Stimulated activated CD4-positive, alpha-beta T cell treated with anti-CD3 and anti-CD28 coated beads, Interleukin-2, amount 100 ng/mL, for 48 hours (primary cell): ENCODE data around the gene DUXA.

Experiments used
- DNase-seq, 2 donors: peaks; one replicate each; pipeline ENCODE4 v3.0.0-alpha.2; 2020

Gene DUXA

DNA sequence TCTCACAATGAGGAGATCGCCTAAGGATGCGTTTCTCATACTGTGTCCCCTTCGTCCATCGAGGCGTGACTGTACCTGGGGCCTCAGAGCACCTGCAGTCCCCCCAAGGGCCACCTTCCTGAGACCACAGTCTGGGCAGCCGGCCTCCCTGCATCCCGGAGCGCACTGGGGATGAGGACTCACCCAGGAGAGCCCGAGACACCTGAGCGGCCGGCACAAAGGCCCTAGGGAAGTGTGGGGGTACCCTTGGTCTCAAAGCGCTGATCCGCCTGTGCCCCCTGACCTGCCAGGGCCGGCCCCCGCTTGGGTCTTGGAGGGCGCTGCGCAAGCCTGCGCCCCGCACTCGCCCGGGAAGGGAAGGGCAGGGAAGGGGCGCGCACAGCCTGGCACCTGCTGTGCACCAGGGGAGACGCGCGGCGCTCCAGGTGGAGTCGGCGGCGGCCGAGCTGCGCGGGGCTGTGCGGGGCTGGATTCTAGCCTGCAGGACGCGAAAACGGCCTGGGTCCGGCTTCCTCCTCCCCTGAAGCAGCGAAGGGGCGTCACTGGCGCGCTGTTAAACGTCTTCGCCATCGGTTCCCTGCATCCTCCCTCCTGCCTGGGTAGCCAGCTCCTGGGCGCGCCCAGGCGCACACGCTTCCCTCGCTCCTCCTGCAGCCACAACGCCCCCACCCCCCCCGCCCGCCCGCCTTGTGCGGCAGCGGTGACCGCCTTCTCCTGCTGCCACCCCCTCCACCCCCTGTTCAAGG, 61.1 kb downstream of the DUXA start:
- no peak for DNase-seq
